Measurements from ENCODE around the gene TEX26. TPM values are rescaled to one million over a fixed set of nuclear protein-coding genes. Genes with fewer than 3 reads are reported as not detected.

TEX26 gene
- total RNA-seq, 1 experiment from 2014 or later, result not detected

DNA sequence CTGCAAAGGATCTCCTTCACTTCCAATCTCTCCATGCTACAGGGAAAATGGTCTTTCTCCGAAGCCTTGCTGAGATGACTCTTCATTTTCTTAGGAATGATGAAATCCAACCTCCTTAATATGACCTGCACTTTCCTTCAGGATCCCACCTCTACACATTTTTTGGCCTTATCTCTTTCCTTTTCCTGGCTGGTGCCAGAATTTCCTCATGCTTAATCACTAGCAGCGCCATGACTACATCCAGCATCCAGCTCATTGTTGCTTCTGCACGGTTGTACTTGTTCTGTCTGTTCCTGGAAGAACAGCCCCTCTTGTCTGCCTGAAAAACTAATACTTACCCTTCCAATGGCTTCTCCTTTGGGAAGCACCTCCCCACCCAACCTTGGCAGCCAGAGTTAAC is 68.4 kb downstream of the TEX26 start:
- in situ Hi-C loops (cut with HindIII; ENCODE audit: low pct_unique_long_range_greater_than_20kb, low sequenced_read_pairs), result no loop called here
- DNase-seq (ENCODE audit: low read depth), result no peak

DNA sequence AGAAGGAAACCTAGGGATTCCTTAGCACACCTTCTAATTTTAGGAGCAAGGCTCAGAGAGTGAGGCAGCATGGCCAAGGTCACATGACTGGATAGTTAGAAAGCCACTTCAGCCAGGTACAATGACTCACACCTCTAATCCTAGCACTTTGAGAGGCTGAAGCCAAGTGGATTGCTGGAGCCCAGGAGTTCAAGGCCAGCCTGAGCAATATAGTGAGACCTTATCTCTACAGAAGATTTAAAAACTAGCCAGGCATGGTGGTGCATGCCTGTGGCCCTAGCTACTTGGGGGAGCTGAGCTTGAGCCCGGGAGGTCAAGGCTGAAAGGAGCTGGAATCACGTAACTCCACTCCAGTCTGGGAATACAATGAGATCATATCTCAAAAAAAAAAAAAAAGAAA is 69.2 kb downstream of the TEX26 start:
- no peak for DNase-seq (ENCODE audit: low read depth)
- in situ Hi-C loops (cut with HindIII; ENCODE audit: low pct_unique_long_range_greater_than_20kb, low sequenced_read_pairs), result no loop called here

DNA sequence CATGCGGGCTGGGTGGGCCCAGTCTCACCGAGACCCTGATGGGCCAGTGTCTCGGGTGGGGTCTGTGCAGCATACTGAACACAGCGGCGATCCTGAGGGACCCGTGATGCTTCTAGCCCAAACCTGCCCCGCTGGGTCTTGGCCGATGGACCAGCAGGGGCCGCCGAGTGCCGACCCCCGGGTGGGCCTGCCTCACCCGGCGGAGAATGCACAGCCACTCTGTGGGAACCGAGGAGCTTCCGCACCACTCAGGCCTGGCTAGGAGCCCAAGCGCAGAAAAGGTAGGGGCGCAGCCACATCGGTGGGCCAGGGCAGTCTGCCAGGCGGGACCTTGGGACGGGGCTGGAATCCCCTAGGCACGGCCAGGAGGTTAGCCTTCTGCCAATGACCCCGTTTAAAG is 72.6 kb downstream of the TEX26 start:
- no peak for DNase-seq (ENCODE audit: low read depth)
- in situ Hi-C loops (cut with HindIII; ENCODE audit: low pct_unique_long_range_greater_than_20kb, low sequenced_read_pairs), result no loop called here

DNA sequence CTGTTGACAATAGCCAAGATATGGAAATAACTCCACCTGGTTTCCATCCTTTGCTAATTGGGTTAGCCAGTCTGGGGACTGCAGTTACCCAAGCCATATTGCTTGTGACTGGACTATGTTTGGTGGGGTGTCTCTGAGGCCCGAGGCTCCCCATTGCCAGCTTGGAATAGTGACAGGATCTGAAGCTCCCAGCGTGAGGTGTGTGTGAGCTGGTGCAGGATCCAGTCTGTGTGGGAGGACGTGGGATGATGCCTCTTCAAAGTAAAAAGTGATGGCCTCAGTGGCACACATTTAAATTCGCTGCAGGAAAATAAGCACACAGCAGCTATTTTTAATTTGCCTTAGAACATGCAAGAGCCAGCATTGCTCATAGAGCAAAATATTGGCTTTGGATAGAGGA is 75.0 kb downstream of the TEX26 start:
- no peak for DNase-seq (ENCODE audit: low read depth)
- in situ Hi-C loops (cut with HindIII; ENCODE audit: low pct_unique_long_range_greater_than_20kb, low sequenced_read_pairs), result no loop called here

- in situ Hi-C loops (cut with HindIII; ENCODE audit: low pct_unique_long_range_greater_than_20kb, low sequenced_read_pairs), result no loop called here
- no peak for DNase-seq (ENCODE audit: low read depth)
These were observed 76.1 kb downstream of the TEX26 start for GRCh38 chr13:31008400-31009115.

DNA sequence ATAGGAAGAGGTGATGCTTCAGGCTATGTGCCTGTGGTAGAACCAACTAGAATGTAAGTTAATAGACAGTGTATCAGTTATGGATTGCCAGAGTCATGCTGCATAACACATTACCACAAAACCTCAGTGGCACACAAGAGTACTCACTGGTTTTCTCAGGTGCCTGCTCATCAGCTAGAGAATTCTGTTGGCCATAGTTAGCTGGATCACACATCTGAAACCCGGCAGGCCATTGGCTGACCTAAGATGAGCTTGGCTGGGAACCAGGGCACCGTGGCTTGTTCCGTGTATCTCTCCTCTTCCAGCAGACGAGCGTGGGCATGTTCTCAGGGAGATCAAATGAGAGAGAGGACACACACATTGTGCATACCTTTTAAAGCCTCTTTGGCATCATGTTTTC is 76.7 kb downstream of the TEX26 start:
- in situ Hi-C loops (cut with HindIII; ENCODE audit: low pct_unique_long_range_greater_than_20kb, low sequenced_read_pairs), result no loop called here
- DNase-seq (ENCODE audit: low read depth), result no peak

DNA sequence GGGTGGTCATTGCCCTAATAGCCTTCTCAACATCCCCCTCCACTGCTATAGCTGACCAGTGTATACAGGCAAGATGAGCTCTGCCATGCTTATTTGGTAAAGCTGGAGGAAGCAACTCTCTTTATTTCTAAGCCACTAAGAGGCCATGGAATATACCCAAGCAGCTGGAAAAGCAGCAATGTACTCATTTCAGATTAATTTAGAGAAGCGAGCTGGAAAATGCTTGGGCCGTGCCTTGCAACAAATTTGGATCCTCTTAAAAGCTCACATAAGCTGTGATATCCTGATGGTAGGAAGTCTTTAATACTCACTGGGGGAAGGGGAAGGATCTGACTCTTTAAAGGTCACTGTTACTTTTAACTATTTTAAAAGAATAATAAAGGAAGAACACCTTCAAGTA is 77.8 kb downstream of the TEX26 start:
- in situ Hi-C loops (cut with HindIII; ENCODE audit: low pct_unique_long_range_greater_than_20kb, low sequenced_read_pairs), result no loop called here
- no peak for DNase-seq (ENCODE audit: low read depth)

DNA sequence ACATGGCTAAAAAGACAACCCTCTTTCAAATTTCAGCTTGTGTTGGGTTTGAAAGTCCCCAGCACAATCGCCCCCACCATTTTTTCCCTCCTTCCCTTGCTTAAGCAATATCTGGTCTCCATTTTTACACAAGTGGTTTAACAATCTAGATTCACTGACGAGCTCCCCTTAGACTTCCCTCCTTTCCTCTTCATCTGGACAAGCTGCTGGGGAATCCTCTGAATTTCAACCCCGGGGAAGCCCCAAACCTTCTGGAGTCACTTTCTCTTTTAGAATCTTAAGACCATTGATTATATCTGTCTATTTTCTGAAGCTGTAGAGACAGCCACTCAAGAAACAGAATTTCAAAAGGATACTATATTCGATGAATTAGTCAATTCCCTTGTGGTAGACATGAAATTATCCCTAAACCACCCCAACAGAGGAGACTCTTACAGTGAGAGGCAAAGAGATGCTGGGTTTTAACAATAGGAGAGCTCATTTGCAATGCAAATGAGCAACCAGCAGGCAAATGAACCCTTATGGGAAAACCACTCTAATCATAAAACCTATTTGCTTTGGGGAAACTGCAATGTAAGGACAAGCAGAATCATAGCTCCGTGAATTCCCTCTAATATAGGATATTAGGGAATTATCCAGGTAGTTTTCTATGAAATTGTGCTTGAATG is 78.9 kb downstream of the TEX26 start:
- in situ Hi-C loops (cut with HindIII; ENCODE audit: low pct_unique_long_range_greater_than_20kb, low sequenced_read_pairs), result no loop called here
- no peak for DNase-seq (ENCODE audit: low read depth)

- no peak for DNase-seq (ENCODE audit: low read depth)
- in situ Hi-C loops (cut with HindIII; ENCODE audit: low pct_unique_long_range_greater_than_20kb, low sequenced_read_pairs), result no loop called here
These were observed 79.6 kb downstream of the TEX26 start for GRCh38 chr13:31011901-31012654.

DNA sequence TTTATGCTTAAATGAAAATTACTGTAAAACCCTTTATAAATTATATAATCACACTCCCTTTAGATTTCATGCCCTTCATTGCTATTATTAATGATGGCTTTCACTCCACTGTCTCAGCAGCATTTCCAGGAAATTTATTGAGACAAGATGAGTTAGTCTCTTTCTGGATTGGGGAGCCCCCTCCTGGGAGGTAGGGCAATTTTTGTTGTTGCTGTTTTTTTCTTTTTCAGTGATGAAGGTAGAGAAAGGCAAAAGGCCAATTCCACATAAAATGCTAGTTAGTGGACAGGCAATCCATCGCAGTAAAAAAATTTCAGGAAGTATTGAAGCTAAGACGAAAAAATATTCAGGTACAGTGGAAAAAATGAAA is 80.2 kb downstream of the TEX26 start:
- peak; percentile 1 for DNase-seq (ENCODE audit: low read depth)
- in situ Hi-C loops (cut with HindIII; ENCODE audit: low pct_unique_long_range_greater_than_20kb, low sequenced_read_pairs), result no loop called here

- in situ Hi-C loops (cut with HindIII; ENCODE audit: low pct_unique_long_range_greater_than_20kb, low sequenced_read_pairs), result no loop called here
- no peak for DNase-seq (ENCODE audit: low read depth)
These were observed 82.0 kb downstream of the TEX26 start for GRCh38 chr13:31014456-31014855.

DNA sequence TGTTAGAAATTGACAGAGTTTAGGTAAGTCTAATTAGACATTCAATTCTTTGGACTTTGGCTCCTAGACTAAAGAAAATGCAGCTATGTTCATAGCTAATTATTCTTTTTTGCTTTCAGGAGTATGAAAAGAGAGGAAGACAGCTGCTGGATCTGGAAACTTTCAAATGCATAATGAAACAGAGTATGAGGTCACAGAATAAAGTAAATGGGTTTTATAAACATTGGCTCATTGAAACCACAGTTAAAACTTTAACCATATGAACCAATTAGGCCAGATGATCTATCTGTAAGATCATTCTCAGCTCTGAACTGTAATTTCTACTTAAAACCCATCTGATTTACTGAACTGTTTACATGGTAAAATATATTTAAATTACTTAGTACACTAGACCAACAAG is 82.7 kb downstream of the TEX26 start:
- no peak for DNase-seq (ENCODE audit: low read depth)
- in situ Hi-C loops (cut with HindIII; ENCODE audit: low pct_unique_long_range_greater_than_20kb, low sequenced_read_pairs), result no loop called here

GRCh38 chr13:31016342-31017325 is 84.2 kb downstream of the TEX26 start:
- no peak for DNase-seq (ENCODE audit: low read depth)
- in situ Hi-C loops (cut with HindIII; ENCODE audit: low pct_unique_long_range_greater_than_20kb, low sequenced_read_pairs), result no loop called here

GRCh38 chr13:31018511-31018910 is 86.1 kb downstream of the TEX26 start:
- in situ Hi-C loops (cut with HindIII; ENCODE audit: low pct_unique_long_range_greater_than_20kb, low sequenced_read_pairs), result no loop called here
- DNase-seq (ENCODE audit: low read depth), result no peak

GRCh38 chr13:31020996-31021395 is 88.5 kb downstream of the TEX26 start:
- DNase-seq (ENCODE audit: low read depth), result no peak
- in situ Hi-C loops (cut with HindIII; ENCODE audit: low pct_unique_long_range_greater_than_20kb, low sequenced_read_pairs), result no loop called here

DNA sequence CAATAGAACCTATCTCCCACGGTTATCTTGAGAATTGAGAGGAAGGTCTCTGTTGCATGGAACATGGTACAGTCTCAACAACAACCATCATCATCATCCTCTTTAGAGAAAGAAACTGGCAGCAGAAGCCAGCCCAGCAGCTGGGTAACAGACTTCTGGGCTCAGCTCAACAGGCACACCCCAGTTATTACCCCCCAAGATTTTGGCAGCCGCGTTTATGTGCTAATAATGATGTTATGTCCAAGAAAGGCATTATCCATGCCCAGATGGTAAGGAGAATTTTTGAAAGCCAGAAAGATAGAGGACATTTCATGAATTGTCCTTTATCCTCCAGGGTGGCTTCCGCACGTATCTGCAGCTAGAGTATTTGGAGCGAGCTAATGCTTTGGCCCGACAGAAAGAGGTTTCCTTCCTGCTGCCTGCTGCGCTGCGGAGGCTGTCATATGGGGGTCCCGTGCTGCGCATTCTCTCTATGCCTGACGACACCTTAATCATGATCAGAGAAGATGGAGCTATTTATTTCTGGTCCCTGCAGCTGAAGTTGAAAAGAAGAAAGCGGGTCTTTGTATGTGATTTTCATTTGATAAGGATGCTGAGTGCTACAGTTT is 89.9 kb downstream of the TEX26 start:
- no peak for DNase-seq (ENCODE audit: low read depth)
- in situ Hi-C loops (cut with HindIII; ENCODE audit: low pct_unique_long_range_greater_than_20kb, low sequenced_read_pairs), result no loop called here

DNA sequence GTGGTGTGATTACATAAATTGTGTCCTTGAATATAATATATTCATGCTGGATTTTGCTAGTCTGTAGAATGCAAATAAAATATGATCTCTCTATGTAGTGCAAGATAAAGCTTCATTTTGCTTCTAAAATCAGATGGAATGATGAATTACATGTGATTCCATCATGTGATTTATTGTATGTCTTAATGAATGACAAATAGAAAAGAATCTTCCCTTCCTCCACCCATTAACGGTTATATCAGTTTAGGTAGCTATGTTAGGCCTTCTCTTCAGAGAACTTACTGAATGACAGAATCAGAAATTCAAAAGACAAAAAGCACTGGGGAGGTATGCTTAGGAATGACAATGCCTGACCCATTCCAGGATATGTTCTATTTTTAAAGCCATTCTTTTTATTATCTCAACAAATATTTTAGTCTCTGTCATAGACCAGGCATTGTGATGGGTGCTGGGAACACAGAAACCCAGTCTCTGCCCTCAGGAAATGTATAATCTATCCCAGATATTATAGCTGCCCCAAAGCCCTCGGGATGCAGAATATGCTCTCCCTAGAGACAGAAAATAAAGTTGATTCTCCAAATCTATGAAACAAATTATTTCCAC is 90.6 kb downstream of the TEX26 start:
- DNase-seq (ENCODE audit: low read depth), result no peak
- in situ Hi-C loops (cut with HindIII; ENCODE audit: low pct_unique_long_range_greater_than_20kb, low sequenced_read_pairs), result no loop called here

Measured in Caki2 (cell line).